IMR-90 (cell line): ENCODE results near the gene TIPIN.

ENCODE experiments used
- CEBPB ChIP-seq: IDR thresholded peaks from 2 replicates; pipeline ENCODE4 v1.6.1; 2012; ENCODE audit warnings: low read depth, low read length, improper control_type of control experiment
- CHD1 ChIP-seq: IDR thresholded peaks from 2 replicates; pipeline ENCODE4 v1.6.1; 2012; ENCODE audit warnings: low read depth, low read length, improper control_type of control experiment
- CTCF ChIP-seq: conservative IDR thresholded peaks from 2 replicates; pipeline ENCODE4 v1.5.1; 2012; ENCODE audit warnings: mild to moderate bottlenecking, low read depth, low read length, improper control_type of control experiment
- ELK1 ChIP-seq: fragments of 150-350 bp; IDR thresholded peaks from 2 replicates; pipeline ENCODE4 v1.6.1; 2016; ENCODE audit warnings: low read depth, mild to moderate bottlenecking, low read length, moderate library complexity, borderline replicate concordance
- MXI1 ChIP-seq: IDR thresholded peaks from 2 replicates; pipeline ENCODE4 v1.6.1; 2012; ENCODE audit warnings: low read depth, mild to moderate bottlenecking, low read length, moderate library complexity, borderline replicate concordance
- POLR2A ChIP-seq: IDR thresholded peaks from 2 replicates; pipeline ENCODE4 v1.6.1; 2012; ENCODE audit warnings: mild to moderate bottlenecking, low read depth, low read length
- RCOR1 ChIP-seq: IDR thresholded peaks from 2 replicates; pipeline ENCODE4 v1.6.1; 2012; ENCODE audit warnings: mild to moderate bottlenecking, low read length, improper control_type of control experiment; ENCODE audit not compliant: insufficient replicate concordance
- USF2 ChIP-seq: fragments of 150-350 bp; IDR thresholded peaks from 2 replicates; pipeline ENCODE4 v1.6.1; 2017; ENCODE audit warnings: mild to moderate bottlenecking, antibody characterized with exemption, low read length, low read depth

- no peak for TF ChIP-seq CTCF
- TF ChIP-seq RCOR1 = no peak
- no peak for TF ChIP-seq MXI1
- TF ChIP-seq CHD1 = no peak
- no peak for TF ChIP-seq CEBPB
- no peak for TF ChIP-seq POLR2A
- TF ChIP-seq ELK1 = no peak
- no peak for TF ChIP-seq USF2
Observed at GRCh38 chr15:66288551-66289185, 67.8 kb downstream of the TIPIN start.
